8988T (cell line): ENCODE data around the gene EYS.
"Not testable (repeated sequence)": the region's sequence is repeated elsewhere in the genome, so short reads cannot be mapped to it uniquely, and the experiment has no call there.

Source experiments
- DNase-seq: peaks from one replicate; pipeline ENCODE4 v3.0.0; 2011

Gene EYS

GRCh38 chr6:65071480-65071879, 635.5 kb downstream of the EYS start:
- DNase-seq, result no peak

- no peak for DNase-seq
Observed at GRCh38 chr6:65064844-65065243, 642.2 kb downstream of the EYS start.

DNA sequence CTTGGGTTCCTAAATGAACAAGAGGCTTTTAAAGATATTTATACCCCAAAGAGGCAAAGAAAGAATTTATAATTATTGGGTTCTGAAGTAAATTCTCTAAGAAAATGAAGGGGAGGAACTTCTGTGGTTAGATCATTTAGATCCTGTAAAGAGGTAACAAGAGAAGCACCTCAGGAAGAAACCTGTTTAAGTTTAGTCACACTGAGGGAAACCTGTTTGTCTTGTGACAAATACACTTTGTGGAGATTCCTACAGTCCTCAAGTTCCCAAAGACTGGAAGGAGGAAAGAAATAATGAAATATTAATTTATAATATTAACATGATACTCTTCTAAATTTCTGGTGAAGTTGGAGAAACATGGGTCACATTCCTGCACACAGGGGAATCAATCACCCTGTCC, 647.5 kb downstream of the EYS start:
- DNase-seq, result no peak

- DNase-seq, result no peak
Observed at GRCh38 chr6:65055545-65055944, 651.5 kb downstream of the EYS start.

DNA sequence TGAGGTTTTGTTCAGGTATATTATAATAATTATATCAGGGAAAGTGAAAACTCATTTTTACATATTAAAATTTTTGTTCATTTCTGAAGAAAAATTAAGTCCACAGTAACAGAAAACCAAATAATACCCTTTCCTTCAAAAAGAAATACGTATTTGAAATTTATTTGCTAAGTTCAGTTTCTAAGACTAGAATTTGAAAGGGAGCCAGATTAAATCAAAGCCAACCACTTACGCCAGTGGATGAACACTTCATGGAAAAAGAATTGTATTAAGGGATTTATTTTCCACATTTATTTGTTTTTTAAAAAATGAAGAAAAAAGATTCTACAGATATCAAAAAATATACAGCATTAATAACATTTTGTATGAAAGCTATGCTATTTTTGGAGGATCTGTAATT, 654.4 kb downstream of the EYS start:
- DNase-seq, result no peak

- no peak for DNase-seq
Observed at GRCh38 chr6:65045801-65046200, 661.2 kb downstream of the EYS start.

DNA sequence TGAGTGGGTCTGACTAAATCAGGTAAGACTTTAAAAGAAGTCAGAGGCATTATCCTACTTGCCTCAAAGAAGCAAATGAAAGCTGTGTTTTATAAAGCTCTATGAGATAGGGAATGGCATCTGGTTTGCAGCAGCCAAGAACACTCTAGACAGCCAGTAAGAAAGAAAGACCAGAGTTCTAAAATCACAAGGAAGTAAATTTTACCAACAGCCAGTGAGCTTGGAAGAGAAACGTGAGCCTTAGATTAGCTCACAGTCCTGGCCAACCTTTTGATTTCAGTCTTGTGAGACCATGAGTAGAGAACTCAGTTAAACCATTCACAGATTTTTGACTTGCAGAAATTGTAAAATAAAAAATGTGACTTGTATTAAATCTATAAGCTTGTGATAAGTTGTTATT, 693.0 kb downstream of the EYS start:
- no peak for DNase-seq

DNA sequence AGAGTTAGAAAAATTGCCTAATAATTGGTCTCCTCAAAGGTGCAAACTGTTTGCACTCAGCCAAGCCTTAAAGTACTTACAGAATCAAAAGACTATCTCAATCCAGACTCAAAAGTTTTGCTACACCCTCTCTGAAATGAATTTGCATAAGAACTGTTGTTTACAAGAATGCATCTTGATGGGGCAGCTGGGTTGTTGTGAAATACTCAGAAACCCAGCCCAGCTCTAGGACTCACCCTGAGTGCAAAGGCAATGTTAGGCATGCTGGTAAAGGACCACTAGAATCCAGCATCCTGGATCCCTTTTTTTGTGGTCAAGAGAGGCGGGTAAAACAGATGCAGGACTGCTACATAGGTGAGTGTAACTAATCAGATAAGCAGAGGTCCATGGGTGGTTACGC, 700.2 kb downstream of the EYS start:
- DNase-seq, result no peak

- no peak for DNase-seq
Observed at GRCh38 chr6:65004283-65004682, 702.7 kb downstream of the EYS start.

- DNase-seq, result not testable (repeated sequence)
Observed at GRCh38 chr6:65002882-65003281, 704.1 kb downstream of the EYS start.

GRCh38 chr6:65000815-65001214, 706.2 kb downstream of the EYS start:
- DNase-seq, result no peak

GRCh38 chr6:64998204-64998603, 708.8 kb downstream of the EYS start:
- DNase-seq, result no peak

DNA sequence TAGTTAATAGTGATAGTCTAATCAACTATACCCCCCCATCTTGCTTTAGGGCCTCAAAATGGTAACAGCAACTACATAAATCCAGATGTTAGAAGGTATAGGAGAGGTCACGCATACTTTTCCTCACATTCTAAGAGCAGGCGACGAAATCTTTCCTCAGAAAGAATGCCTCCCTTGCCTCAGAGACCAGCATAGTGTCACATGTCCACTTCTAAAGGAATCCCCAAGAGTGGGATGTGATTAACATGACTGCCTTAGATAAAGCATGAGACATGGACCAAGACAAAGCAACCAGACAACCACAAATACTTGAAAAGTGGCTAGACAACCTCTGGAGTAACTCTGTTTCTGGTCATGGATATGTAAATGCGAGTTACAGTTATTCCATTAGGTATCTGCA, 710.7 kb downstream of the EYS start:
- no peak for DNase-seq

GRCh38 chr6:64990652-64991304, 716.2 kb downstream of the EYS start:
- no peak for DNase-seq

DNA sequence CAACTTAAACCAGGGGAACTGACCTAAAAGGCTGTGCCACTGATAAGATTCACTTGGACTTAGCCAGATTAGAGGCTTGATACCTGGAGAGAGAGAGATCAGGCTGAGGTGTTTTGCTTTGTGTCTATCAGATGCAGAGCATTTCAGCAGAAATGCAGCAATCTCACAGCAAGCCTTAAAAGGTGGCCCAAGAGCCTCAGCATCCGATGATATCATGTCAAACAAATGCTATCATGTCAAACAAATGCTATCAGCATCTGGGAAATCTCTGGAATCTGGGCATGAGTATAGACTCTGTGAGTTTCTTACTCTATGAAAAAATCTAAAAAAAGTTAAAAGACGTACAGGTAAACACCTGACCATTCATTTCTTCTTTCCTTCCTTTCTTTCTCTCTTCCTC, 718.9 kb downstream of the EYS start:
- DNase-seq, result no peak

GRCh38 chr6:64987066-64987465, 720.0 kb downstream of the EYS start:
- no peak for DNase-seq

DNA sequence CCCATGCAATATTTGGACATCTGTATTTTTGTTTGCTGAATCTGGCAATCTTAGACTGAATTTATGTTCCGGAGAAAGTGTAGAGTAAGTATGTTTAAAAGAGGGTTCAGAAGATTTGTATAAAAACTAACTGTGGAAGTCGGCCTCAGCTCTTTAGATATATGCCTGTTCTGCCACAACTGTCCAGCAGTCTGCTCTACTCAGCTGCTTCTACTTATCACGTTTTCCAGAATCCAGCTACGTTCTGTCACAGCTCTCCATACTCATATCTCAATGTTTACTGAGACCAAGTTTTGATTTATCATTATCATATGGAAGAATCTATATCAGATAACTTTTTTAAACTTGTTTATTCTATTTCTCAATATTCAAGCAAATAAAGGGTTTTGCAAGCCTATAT, 721.3 kb downstream of the EYS start:
- no peak for DNase-seq

- no peak for DNase-seq
Observed at GRCh38 chr6:64984948-64985347, 722.1 kb downstream of the EYS start.

GRCh38 chr6:64983089-64983488, 723.9 kb downstream of the EYS start:
- no peak for DNase-seq

GRCh38 chr6:64973142-64973541, 733.9 kb downstream of the EYS start:
- DNase-seq, result no peak

- no peak for DNase-seq
Observed at GRCh38 chr6:64969139-64969538, 737.9 kb downstream of the EYS start.

- no peak for DNase-seq
Observed at GRCh38 chr6:64955435-64955848, 751.6 kb downstream of the EYS start.

DNA sequence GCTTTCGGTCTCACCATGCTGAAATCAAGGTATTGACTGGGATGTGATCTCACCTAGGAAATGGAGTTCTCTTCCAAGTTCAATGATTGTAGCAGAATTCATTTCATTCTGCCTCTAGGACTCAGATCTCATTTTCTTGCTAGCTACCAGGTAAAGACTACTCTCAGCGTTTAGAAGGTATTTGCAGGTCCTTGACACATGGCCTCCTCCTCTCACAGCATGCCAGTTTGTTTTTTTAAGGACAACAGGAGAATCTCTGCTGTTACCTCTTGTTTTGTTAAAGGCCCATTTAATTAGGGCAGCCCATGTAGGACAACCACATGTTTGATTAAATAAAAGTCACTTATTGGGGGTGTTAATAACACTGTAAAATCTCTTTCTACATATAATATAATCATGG, 757.8 kb downstream of the EYS start:
- no peak for DNase-seq

DNA sequence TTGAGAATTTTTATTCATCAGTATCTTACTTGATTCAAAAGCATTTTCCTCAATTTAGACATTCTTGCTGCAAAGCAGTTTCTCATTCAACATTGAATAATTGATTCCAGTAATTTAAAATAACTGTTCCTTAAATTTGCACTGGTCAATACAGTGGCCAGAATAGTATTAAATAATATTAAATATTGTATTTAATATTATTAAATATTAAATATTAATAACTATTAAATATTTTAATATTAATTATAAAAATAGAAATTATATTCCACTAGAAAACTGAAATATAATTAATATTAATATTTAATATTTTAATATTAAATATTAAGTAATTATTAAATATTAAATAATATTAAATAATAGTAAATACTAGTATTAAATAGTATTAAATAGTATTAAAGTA, 758.8 kb downstream of the EYS start:
- DNase-seq, result no peak

GRCh38 chr6:64945450-64945849, 761.6 kb downstream of the EYS start:
- no peak for DNase-seq

DNA sequence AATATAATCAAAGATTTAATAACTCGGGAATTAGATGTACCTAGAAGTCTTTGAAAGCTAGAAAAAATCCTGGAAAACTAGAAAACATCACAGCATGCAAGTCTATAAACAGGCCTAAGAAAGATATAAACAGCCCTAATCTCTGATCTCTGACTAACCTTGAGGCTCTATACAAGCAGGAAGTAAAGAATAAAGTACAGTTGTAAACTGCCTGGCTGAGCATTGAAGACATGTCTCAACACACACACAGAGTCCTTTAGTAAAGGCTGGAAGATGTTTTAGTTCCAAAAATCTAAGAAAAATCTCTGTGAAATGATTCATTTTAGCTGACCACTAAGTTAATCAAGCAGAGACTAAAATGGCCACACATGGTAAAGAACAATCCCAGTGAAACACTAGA, 774.5 kb downstream of the EYS start:
- no peak for DNase-seq
